OCI-LY3 (cell line): ENCODE data around the gene CFAP99.

Source experiments
- EZH2phosphoT487 ChIP-seq: fragments of 200-600 bp; shearing (Covaris generic); IDR thresholded peaks from 2 replicates; pipeline ENCODE4 v1.6.1; 2018; ENCODE audit warnings: antibody characterized with exemption, mixed run types, low read depth
- TF ChIP-seq, protein P1 (sequence below): fragments of 200-600, 300-600 bp; sonication (generic); IDR thresholded peaks from 2 replicates; pipeline ENCODE4 v1.5.1; 2014; ENCODE audit warnings: antibody characterized with exemption, low read length, low read depth

DNA sequence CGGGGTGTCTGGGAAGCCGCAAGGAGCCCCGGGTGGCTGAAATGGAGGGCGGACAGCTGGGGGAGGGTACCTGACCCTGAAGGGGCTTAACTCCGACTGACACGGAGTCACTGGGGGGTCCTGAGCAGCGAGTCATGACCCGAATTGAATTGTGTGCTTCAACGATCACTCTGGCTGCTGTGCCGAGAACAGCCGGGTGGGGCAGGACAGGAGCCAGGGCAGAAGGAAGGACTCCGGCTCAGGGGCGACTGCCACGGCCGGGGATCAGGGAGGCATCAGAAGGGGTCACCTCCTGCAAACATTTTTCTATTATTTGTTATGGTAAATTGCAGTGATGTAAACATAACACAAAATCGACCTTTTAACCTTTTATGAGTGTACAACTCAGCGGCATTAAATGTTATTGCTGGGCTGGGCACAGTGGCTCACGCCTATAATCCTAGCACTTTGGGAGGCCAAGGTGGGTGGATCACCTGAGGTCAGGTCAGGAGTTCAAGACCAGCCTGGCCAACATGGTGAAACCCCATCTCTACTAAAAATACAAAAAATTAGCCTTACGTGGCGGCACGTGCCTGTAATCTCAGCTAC, 21.9 kb upstream of the CFAP99 start:
- TF ChIP-seq, protein P1, sequence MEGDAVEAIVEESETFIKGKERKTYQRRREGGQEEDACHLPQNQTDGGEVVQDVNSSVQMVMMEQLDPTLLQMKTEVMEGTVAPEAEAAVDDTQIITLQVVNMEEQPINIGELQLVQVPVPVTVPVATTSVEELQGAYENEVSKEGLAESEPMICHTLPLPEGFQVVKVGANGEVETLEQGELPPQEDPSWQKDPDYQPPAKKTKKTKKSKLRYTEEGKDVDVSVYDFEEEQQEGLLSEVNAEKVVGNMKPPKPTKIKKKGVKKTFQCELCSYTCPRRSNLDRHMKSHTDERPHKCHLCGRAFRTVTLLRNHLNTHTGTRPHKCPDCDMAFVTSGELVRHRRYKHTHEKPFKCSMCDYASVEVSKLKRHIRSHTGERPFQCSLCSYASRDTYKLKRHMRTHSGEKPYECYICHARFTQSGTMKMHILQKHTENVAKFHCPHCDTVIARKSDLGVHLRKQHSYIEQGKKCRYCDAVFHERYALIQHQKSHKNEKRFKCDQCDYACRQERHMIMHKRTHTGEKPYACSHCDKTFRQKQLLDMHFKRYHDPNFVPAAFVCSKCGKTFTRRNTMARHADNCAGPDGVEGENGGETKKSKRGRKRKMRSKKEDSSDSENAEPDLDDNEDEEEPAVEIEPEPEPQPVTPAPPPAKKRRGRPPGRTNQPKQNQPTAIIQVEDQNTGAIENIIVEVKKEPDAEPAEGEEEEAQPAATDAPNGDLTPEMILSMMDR: no peak
- no peak for TF ChIP-seq EZH2phosphoT487
